ENCODE results near the gene CTSD. TPM values are rescaled to one million over a fixed set of nuclear protein-coding genes. Genes with fewer than 3 reads are reported as not detected.

Gene CTSD
- total RNA-seq, 1 donor from 2014 or later: 224 TPM

DNA sequence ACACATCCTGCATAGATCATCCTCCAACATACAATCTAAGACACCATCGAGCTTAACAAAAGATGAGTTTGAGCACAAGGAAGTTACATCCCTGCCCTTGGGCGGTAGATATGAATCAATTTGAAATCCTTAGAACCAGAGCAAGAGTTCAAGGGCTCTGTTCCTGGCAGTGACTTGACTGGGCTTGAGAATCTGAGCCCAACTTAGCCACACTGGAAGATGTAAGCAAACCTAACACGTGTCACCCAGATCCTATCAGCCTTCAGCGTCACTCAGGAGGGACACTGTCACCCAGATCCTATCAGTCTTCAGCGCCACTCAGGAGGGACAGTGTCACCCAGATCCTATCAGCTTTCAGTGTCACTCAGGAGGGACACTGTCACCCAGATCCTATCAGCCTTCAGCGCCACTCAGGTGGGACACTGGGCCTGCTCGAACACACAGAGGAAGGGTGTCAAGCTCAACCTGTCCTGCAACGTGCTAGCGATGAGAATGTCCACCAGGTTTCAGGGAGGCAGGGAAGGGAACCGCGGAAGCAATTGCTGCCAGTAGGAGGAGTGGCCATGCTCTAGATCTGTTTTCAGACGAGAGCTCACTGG lies 32.8 kb upstream of the CTSD start:
- no peaks in the 10 kb centered on the region for H3K9me3 Mint-ChIP-seq (ENCODE audit: unreplicated experiment)

DNA sequence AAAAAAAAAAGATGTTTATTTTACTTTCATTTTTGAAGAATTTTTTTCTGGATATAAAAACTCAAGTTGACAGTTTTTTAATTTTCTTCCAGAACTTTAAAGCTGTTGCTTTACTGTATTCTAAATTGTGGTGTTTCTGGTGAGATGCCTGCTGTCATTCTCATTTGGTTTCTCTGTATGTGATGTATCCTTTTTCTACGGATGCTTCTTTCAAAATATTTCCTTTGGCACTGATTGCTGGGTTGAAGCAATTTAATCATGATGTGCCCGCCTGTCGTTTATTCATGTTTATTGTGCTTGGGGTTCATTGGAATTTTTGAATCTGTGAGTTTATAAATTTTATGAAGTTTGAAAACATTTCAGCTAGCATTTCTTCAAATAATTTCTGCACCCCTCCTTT lies 29.4 kb upstream of the CTSD start:
- Mint-ChIP-seq H3K27ac (ENCODE audit: unreplicated experiment) (no peak overlapping the region), H3K4me1 (ENCODE audit: unreplicated experiment) (no peaks in the 10 kb centered on the region), H3K36me3 (ENCODE audit: low read depth, unreplicated experiment) (no peaks in the 10 kb centered on the region), H3K4me3 (ENCODE audit: unreplicated experiment) (no peak overlapping the region), H3K9me3 (ENCODE audit: unreplicated experiment) (no peaks in the 10 kb centered on the region), H3K27me3 (ENCODE audit: unreplicated experiment) (peaks cover 3% of the 10 kb centered on the region)
- DNase-seq (ENCODE audit: low spot score): no peak
- TF ChIP-seq, protein P1, sequence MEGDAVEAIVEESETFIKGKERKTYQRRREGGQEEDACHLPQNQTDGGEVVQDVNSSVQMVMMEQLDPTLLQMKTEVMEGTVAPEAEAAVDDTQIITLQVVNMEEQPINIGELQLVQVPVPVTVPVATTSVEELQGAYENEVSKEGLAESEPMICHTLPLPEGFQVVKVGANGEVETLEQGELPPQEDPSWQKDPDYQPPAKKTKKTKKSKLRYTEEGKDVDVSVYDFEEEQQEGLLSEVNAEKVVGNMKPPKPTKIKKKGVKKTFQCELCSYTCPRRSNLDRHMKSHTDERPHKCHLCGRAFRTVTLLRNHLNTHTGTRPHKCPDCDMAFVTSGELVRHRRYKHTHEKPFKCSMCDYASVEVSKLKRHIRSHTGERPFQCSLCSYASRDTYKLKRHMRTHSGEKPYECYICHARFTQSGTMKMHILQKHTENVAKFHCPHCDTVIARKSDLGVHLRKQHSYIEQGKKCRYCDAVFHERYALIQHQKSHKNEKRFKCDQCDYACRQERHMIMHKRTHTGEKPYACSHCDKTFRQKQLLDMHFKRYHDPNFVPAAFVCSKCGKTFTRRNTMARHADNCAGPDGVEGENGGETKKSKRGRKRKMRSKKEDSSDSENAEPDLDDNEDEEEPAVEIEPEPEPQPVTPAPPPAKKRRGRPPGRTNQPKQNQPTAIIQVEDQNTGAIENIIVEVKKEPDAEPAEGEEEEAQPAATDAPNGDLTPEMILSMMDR (IDR thresholded peaks at IDR 0.05; ENCODE audit: unreplicated experiment): no peak

More for the DNA sequence above, 32.8 kb upstream of the CTSD start:
- TF ChIP-seq, protein P1 (IDR thresholded peaks at IDR 0.05; ENCODE audit: unreplicated experiment): no peak
- H3K4me1 Mint-ChIP-seq (ENCODE audit: unreplicated experiment): peaks cover 5% of the 10 kb centered on the region
- H3K27me3 Mint-ChIP-seq (ENCODE audit: unreplicated experiment): peaks cover 3% of the 10 kb centered on the region
- no peaks in the 10 kb centered on the region for H3K36me3 Mint-ChIP-seq (ENCODE audit: low read depth, unreplicated experiment)
- DNase-seq (ENCODE audit: low spot score): no peak
- no peak overlapping the region for H3K4me3 Mint-ChIP-seq (ENCODE audit: unreplicated experiment)
- H3K27ac Mint-ChIP-seq (ENCODE audit: unreplicated experiment): no peak overlapping the region

DNA sequence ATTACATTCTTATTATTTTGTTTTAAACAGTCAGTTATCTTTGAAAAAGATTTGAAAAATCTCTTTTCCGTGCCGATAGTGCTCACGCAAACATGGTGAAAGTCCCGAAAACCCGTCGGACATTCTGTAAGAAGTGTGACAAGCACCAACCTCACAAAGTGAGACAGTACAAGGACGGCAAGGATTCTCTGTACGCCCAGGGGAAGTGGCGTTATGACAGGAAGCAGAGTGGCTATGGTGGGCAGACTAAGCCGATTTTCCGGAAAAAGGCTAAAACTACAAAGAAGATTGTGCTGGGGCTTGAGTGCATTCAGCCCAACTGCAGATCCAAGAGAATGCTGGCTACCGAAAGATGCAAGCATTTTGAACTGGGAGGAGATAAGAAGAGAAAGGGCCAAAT lies 28.7 kb upstream of the CTSD start:
- peaks cover 2% of the 10 kb centered on the region for H3K27me3 Mint-ChIP-seq (ENCODE audit: unreplicated experiment)

DNA sequence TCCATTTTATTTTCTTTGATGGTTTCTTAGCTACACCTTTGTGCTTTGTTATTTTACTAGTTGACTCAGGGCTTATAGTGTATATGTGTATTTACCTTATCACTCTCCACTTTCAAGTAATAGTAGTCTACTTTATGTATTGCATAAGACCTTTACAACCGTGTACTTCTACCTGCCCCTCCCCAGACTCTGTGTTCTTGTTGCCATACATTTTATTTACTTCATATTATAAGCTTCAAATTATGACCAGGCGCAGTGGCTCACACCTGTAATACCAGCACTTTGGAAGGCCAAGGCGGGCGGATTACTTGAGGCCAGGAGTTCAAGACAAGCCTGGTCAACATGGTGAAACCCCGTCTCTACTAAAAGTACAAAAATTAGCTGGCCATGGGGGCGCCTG lies 28.2 kb upstream of the CTSD start:
- Mint-ChIP-seq H3K36me3 (ENCODE audit: low read depth, unreplicated experiment) (no peaks in the 10 kb centered on the region), H3K4me1 (ENCODE audit: unreplicated experiment) (no peaks in the 10 kb centered on the region), H3K4me3 (ENCODE audit: unreplicated experiment) (no peak overlapping the region), H3K27me3 (ENCODE audit: unreplicated experiment) (no peaks in the 10 kb centered on the region), H3K9me3 (ENCODE audit: unreplicated experiment) (no peaks in the 10 kb centered on the region), H3K27ac (ENCODE audit: unreplicated experiment) (no peak overlapping the region)
- DNase-seq (ENCODE audit: low spot score): no peak
- TF ChIP-seq, protein P1 (IDR thresholded peaks at IDR 0.05; ENCODE audit: unreplicated experiment): no peak

More for the DNA sequence above, 28.7 kb upstream of the CTSD start:
- DNase-seq (ENCODE audit: low spot score): no peak
- TF ChIP-seq, protein P1 (IDR thresholded peaks at IDR 0.05; ENCODE audit: unreplicated experiment): no peak
- Mint-ChIP-seq H3K9me3 (ENCODE audit: unreplicated experiment) (no peaks in the 10 kb centered on the region), H3K4me3 (ENCODE audit: unreplicated experiment) (no peak overlapping the region), H3K36me3 (ENCODE audit: low read depth, unreplicated experiment) (no peaks in the 10 kb centered on the region), H3K27ac (ENCODE audit: unreplicated experiment) (no peak overlapping the region), H3K4me1 (ENCODE audit: unreplicated experiment) (no peaks in the 10 kb centered on the region)

DNA sequence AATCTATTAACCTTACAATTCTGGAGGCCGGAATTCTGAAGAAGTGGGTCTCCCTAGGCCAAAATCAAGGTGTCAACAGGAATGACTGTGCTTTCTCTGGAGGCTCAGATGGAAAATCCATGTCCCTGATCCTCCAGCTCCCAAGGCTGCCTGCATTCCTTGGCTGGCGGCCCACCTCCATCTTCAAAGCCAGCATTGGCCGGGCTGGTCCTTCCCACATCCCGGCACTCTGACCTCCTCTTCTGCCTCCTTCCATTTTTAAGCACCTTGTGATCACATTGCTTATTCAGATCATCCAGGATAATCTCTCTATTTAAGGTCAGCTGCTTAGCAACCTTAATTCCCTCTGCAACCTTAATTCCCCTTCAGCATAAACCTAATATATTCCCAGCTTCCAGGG lies 22.7 kb upstream of the CTSD start:
- TF ChIP-seq, protein P1 (IDR thresholded peaks at IDR 0.05; ENCODE audit: unreplicated experiment): no peak
- Mint-ChIP-seq H3K9me3 (ENCODE audit: unreplicated experiment) (no peaks in the 10 kb centered on the region), H3K36me3 (ENCODE audit: low read depth, unreplicated experiment) (no peaks in the 10 kb centered on the region), H3K4me3 (ENCODE audit: unreplicated experiment) (no peak overlapping the region), H3K4me1 (ENCODE audit: unreplicated experiment) (no peaks in the 10 kb centered on the region), H3K27ac (ENCODE audit: unreplicated experiment) (no peak overlapping the region), H3K27me3 (ENCODE audit: unreplicated experiment) (peaks cover 6% of the 10 kb centered on the region)
- DNase-seq (ENCODE audit: low spot score): no peak
